ENCODE results near the gene ARHGAP27. TPM values are rescaled to one million over a fixed set of nuclear protein-coding genes. Genes with fewer than 3 reads are reported as not detected.

Gene ARHGAP27
- total and polyA plus RNA-seq, 2 of the 4 experiments (the other 2 are of a cell fraction): under 0.01 to 0.89 TPM

DNA sequence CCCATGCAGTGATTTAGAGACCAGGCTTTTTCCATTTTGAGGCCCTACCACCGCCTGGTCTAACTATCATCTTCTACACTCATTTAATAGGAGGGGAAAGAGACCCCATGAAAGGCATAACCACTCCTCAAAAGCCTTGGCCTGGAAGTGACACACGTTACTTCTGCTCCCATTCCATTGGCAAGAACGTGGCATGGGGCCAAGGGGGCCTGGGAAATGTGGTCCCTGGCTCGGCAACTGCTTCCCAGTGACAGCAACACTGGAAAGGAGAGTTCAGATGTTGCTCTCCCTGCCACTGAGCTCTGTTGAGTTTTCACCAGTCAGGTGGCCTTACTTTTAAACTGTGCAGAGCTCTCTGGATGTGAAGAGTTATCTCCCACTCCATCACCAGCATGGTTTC is 70.7 kb downstream of the ARHGAP27 start:
- H2AK9ac ChIP-seq (replicated peaks; ENCODE audit: low read depth, low read length, poor library complexity): peak overlapping the region; percentile 25
- H2BK5ac ChIP-seq (ENCODE audit: low read depth, low read length, poor library complexity, severe bottlenecking): no peak overlapping the region
- WGBS, 2 experiments (ENCODE audit: extremely low coverage in 2 of 2, insufficient read length in 1 of 2): 10% methylated on average over 2 of the region's 4 CpGs; no CpG with 5 or more reads in 1 of the 2 experiments
- H3K18ac ChIP-seq (ENCODE audit: low read depth, low read length): no peak overlapping the region
- no peak overlapping the region for H2AFZ ChIP-seq (replicated peaks; ENCODE audit: low read length, poor library complexity)
- H3K9me1 ChIP-seq (ENCODE audit: insufficient read depth, low read length): peaks cover 5% of the 10 kb centered on the region
- H2BK15ac ChIP-seq (ENCODE audit: low read depth, low read length): no peak overlapping the region
- peak overlapping the region; percentile 24 for H2AK5ac ChIP-seq (ENCODE audit: low read depth, low read length)
- no peak for ATAC-seq (ENCODE audit: low read depth)
- no peaks in the 10 kb centered on the region for H3K27me3 ChIP-seq (ENCODE audit: control insufficient read depth, insufficient read depth, low read length)
- no peak for TF ChIP-seq MXI1 (IDR thresholded peaks at IDR 0.05; ENCODE audit: borderline replicate concordance, low read depth, low read length)
- TF ChIP-seq MAFK (IDR thresholded peaks at IDR 0.05; ENCODE audit: low read depth, low read length): no peak
- no peak for TF ChIP-seq NFE2L2 (IDR thresholded peaks at IDR 0.05; ENCODE audit: low read depth, low read length)
- TF ChIP-seq RCOR1 (IDR thresholded peaks at IDR 0.05; ENCODE audit: insufficient replicate concordance, low read length): no peak
- no peak for TF ChIP-seq CHD1 (IDR thresholded peaks at IDR 0.05; ENCODE audit: low read depth, low read length)
- TF ChIP-seq, protein P1, sequence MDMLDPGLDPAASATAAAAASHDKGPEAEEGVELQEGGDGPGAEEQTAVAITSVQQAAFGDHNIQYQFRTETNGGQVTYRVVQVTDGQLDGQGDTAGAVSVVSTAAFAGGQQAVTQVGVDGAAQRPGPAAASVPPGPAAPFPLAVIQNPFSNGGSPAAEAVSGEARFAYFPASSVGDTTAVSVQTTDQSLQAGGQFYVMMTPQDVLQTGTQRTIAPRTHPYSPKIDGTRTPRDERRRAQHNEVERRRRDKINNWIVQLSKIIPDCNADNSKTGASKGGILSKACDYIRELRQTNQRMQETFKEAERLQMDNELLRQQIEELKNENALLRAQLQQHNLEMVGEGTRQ (IDR thresholded peaks at IDR 0.05; ENCODE audit: low read depth, low read length): no peak
- TF ChIP-seq, protein P2, sequence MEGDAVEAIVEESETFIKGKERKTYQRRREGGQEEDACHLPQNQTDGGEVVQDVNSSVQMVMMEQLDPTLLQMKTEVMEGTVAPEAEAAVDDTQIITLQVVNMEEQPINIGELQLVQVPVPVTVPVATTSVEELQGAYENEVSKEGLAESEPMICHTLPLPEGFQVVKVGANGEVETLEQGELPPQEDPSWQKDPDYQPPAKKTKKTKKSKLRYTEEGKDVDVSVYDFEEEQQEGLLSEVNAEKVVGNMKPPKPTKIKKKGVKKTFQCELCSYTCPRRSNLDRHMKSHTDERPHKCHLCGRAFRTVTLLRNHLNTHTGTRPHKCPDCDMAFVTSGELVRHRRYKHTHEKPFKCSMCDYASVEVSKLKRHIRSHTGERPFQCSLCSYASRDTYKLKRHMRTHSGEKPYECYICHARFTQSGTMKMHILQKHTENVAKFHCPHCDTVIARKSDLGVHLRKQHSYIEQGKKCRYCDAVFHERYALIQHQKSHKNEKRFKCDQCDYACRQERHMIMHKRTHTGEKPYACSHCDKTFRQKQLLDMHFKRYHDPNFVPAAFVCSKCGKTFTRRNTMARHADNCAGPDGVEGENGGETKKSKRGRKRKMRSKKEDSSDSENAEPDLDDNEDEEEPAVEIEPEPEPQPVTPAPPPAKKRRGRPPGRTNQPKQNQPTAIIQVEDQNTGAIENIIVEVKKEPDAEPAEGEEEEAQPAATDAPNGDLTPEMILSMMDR (conservative IDR thresholded peaks at IDR 0.05; ENCODE audit: low read depth, low read length): no peak
- no peak for TF ChIP-seq SMC3 (IDR thresholded peaks at IDR 0.05; ENCODE audit: low read depth, low read length)
- TF ChIP-seq, protein P3, sequence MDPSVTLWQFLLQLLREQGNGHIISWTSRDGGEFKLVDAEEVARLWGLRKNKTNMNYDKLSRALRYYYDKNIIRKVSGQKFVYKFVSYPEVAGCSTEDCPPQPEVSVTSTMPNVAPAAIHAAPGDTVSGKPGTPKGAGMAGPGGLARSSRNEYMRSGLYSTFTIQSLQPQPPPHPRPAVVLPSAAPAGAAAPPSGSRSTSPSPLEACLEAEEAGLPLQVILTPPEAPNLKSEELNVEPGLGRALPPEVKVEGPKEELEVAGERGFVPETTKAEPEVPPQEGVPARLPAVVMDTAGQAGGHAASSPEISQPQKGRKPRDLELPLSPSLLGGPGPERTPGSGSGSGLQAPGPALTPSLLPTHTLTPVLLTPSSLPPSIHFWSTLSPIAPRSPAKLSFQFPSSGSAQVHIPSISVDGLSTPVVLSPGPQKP (IDR thresholded peaks at IDR 0.05; ENCODE audit: borderline replicate concordance, low read depth, low read length): no peak
- no peak for TF ChIP-seq RAD21 (IDR thresholded peaks at IDR 0.05; ENCODE audit: low read length)
- TF ChIP-seq CEBPB (IDR thresholded peaks at IDR 0.05; ENCODE audit: low read depth, low read length): no peak
- no peak for TF ChIP-seq FOS (IDR thresholded peaks at IDR 0.05; ENCODE audit: low read depth, low read length)
- TF ChIP-seq RFX5 (IDR thresholded peaks at IDR 0.05; ENCODE audit: low read depth, low read length): no peak
- TF ChIP-seq MAZ (IDR thresholded peaks at IDR 0.05; ENCODE audit: borderline replicate concordance, low read depth, low read length): no peak
- no peak for TF ChIP-seq BHLHE40 (IDR thresholded peaks at IDR 0.05; ENCODE audit: low read depth, low read length)
- no peak for TF ChIP-seq POLR2A (IDR thresholded peaks at IDR 0.05; ENCODE audit: low read depth, low read length)
- no peak overlapping the region for H2BK20ac ChIP-seq (ENCODE audit: low read depth, low read length)
- no peak for DNase-seq
- H3K14ac ChIP-seq (replicated peaks; ENCODE audit: low read depth, low read length): no peak overlapping the region
- H4K20me1 ChIP-seq (ENCODE audit: insufficient read depth, low read length): no peaks in the 10 kb centered on the region
- peaks cover 2% of the 10 kb centered on the region; the same call in 1 of the 2 replicates for H3K9me3 ChIP-seq (ENCODE audit: control insufficient read depth, insufficient read depth, low read length)
- no peak overlapping the region for H3K27ac ChIP-seq (ENCODE audit: insufficient read depth, low read length)
- intact Hi-C loops (cut with micrococcal nuclease): no loop called here
- dilution Hi-C loops (cut with HindIII; ENCODE audit: low sequenced_read_pairs, unreplicated experiment): no loop called here
- no peak overlapping the region for H3K9ac ChIP-seq (ENCODE audit: low read depth, low read length)
- POLR2A ChIA-PET (ENCODE audit: unreplicated experiment): interaction anchor here (1.0 kb wide), 1 partner anchor 29 kb away, joined by 3 read pairs; no protein-coding TSS in a partner anchor
- peaks cover 7% of the 10 kb centered on the region for H3K4me1 ChIP-seq (ENCODE audit: control insufficient read depth, insufficient read depth, low read length)
- H3K36me3 ChIP-seq (ENCODE audit: control insufficient read depth, insufficient read depth, low read length): no peaks in the 10 kb centered on the region
- no peak overlapping the region for H3K4me2 ChIP-seq (ENCODE audit: low read depth, low read length)
- H4K5ac ChIP-seq (ENCODE audit: low read depth, low read length): no peak overlapping the region
- H3K56ac ChIP-seq (ENCODE audit: extremely low read depth, insufficient read depth, low read length): no peak overlapping the region
- H3K4me3 ChIP-seq (ENCODE audit: insufficient read depth, low read depth, low read length): no peak overlapping the region
- in situ Hi-C loops (cut with MboI; ENCODE audit: low sequenced_read_pairs): no loop called here
- H3K23ac ChIP-seq (ENCODE audit: low read depth, low read length): no peak overlapping the region
- H4K8ac ChIP-seq (ENCODE audit: low read depth in 2 of 2, low read length in 2 of 2): no peak overlapping the region
- BruUV-seq (replicated peaks): no TSS peak
- no peaks in the 10 kb centered on the region for H3K79me1 ChIP-seq (ENCODE audit: low read depth in 1 of 2, low read length in 2 of 2)
- no peak overlapping the region for H4K91ac ChIP-seq (ENCODE audit: insufficient read depth, low read depth, low read length)
- H3K4ac ChIP-seq (ENCODE audit: low read depth, low read length): no peak overlapping the region; the same call in 1 of the 2 replicates
- CTCF ChIA-PET: interaction anchor here (0.7 kb wide), 1 partner anchor 87 kb away, joined by 3 read pairs; no protein-coding TSS in a partner anchor
- H2BK120ac ChIP-seq (ENCODE audit: low read depth, low read length): no peak overlapping the region

All from IMR-90 (cell line).